Epithelial cell of prostate (primary cell): ENCODE data around the gene DPCD.
"Not testable (repeated sequence)": the region's sequence is repeated elsewhere in the genome, so short reads cannot be mapped to it uniquely, and the experiment has no call there.

Experiments used
- DNase-seq: peaks from one replicate; pipeline ENCODE4 v3.0.0-alpha.2; 2011; ENCODE audit warnings: low read depth, low spot score
- H3K27ac ChIP-seq: fragments of 450-650 bp; 2 replicates; pipeline ENCODE4 v1.5.1; 2017; ENCODE audit warnings: mild to moderate bottlenecking

DPCD gene

GRCh38 chr10:101579516-101579870 is 8.6 kb upstream of the DPCD start:
- no peak for DNase-seq
- no peak overlapping the region for H3K27ac ChIP-seq

- no peak overlapping the region for H3K27ac ChIP-seq
- DNase-seq: no peak
These were observed 7.4 kb upstream of the DPCD start for GRCh38 chr10:101580486-101581399.

GRCh38 chr10:101585841-101586240 is 2.3 kb upstream of the DPCD start:
- H3K27ac ChIP-seq: no peak overlapping the region
- no peak for DNase-seq

GRCh38 chr10:101588879-101589278 is 758 bp downstream of the DPCD start:
- no peak overlapping the region for H3K27ac ChIP-seq
- DNase-seq: no peak

GRCh38 chr10:101593331-101593730 is 5.2 kb downstream of the DPCD start:
- not testable (repeated sequence) for H3K27ac ChIP-seq, DNase-seq

GRCh38 chr10:101595591-101596433 is 7.7 kb downstream of the DPCD start:
- no peak for DNase-seq
- H3K27ac ChIP-seq: no peak overlapping the region

GRCh38 chr10:101597091-101597900 is 9.2 kb downstream of the DPCD start:
- DNase-seq: no peak
- no peak overlapping the region for H3K27ac ChIP-seq

- DNase-seq: no peak
- no peak overlapping the region for H3K27ac ChIP-seq
These were observed 13.4 kb downstream of the DPCD start for GRCh38 chr10:101601541-101601940.

GRCh38 chr10:101602761-101603398 is 14.8 kb downstream of the DPCD start:
- no peak overlapping the region for H3K27ac ChIP-seq
- DNase-seq: no peak

GRCh38 chr10:101607124-101607523 is 19.0 kb downstream of the DPCD start:
- DNase-seq: no peak
- H3K27ac ChIP-seq: no peak overlapping the region

- DNase-seq: no peak
- no peak overlapping the region for H3K27ac ChIP-seq
These were observed 21.4 kb downstream of the DPCD start for GRCh38 chr10:101609481-101609880.

- H3K27ac ChIP-seq: no peak overlapping the region
- no peak for DNase-seq
These were observed 23.2 kb downstream of the DPCD start for GRCh38 chr10:101611096-101611905.

GRCh38 chr10:101612086-101612485 is 24.0 kb downstream of the DPCD start:
- DNase-seq: no peak
- H3K27ac ChIP-seq: no peak overlapping the region

GRCh38 chr10:101612872-101613271 is 24.8 kb downstream of the DPCD start:
- H3K27ac ChIP-seq: no peak overlapping the region
- no peak for DNase-seq

- DNase-seq: no peak
- no peak overlapping the region for H3K27ac ChIP-seq
These were observed 25.5 kb downstream of the DPCD start for GRCh38 chr10:101613646-101614045.

- DNase-seq: no peak
- H3K27ac ChIP-seq: no peak overlapping the region
These were observed 26.8 kb downstream of the DPCD start for GRCh38 chr10:101614663-101615524.

- no peak for DNase-seq
- no peak overlapping the region for H3K27ac ChIP-seq
These were observed 27.5 kb downstream of the DPCD start for GRCh38 chr10:101615525-101616116.
